Measurements from ENCODE around the gene RAD51B.
"Not testable (repeated sequence)": the region's sequence is repeated elsewhere in the genome, so short reads cannot be mapped to it uniquely, and the experiment has no call there.

RAD51B gene

DNA sequence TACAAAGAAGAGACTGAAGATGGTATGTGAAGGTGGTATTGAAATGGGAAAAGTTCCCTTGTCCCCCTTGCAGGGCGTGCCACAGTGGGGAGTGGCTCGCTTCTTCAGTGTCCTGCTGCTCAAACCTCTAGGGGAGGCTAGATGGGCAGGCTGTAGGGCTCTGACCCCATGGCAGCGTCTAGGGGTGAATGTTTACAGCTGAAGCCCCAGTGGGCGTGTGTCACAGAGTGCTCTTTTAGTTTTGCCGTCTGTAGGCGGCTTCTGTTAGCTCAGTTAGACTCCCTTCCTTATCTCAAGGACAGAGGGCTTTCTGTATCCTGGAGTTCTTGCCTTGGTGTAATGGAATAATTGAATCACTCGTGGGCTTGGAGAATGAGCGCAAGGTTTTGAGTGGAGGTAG, 266.2 kb downstream of the RAD51B start:
- DNase-seq: no peak

- DNase-seq: no peak
Observed at GRCh38 chr14:68088451-68088854, 268.9 kb downstream of the RAD51B start.

GRCh38 chr14:68089146-68089731, 269.7 kb downstream of the RAD51B start:
- no peak for DNase-seq

GRCh38 chr14:68094158-68094557, 274.6 kb downstream of the RAD51B start:
- DNase-seq: no peak

DNA sequence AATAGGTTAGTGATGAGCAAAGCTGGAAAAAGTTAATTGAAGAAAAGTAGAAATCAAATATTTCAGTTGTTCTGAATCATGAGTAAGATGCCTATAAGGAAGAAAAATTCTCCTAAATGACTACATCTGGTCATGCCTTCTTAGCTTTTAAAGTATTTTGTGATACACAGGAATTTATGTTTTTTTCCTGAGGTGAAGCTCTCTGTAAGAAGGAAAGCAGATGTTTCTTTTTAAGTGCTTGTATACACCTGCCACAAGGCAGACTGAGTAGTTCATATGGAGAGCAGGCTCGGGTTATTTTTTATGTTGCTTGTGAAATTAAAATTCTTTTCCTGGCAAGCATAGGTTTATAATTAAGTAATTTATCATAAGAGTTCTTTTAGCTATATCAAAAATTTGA, 275.2 kb downstream of the RAD51B start:
- no peak for DNase-seq

- no peak for DNase-seq
Observed at GRCh38 chr14:68097727-68098126, 278.1 kb downstream of the RAD51B start.

GRCh38 chr14:68098834-68099233, 279.3 kb downstream of the RAD51B start:
- no peak for DNase-seq

DNA sequence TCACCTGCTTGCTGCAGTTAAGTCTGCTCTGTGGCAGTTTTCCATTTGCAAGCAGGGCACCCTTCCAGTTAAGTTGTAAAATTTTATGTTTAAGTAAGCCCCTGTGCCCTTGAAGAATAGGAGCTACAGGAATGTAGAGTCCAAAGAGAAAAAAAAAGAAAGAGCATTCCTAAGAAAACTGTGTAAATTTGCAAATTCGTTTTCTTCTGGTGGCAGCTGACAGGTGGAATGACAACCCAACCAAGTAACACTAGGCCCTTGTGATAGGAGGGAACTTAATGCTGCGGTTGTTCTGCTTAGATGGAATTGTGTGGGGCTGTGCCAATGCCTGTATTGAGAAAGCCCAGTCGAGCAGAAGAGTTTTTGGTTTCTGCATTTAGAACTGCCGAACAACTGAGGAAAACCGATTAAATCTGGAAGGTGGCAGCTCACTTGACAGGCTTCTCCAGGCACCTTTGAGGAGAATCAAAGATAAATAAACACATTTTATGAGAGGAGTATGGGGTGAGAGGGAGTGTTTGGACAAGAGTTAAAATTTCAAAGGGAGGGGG, 280.0 kb downstream of the RAD51B start:
- DNase-seq: peak in 1 of 2 donors; percentile 42

- not testable (repeated sequence) for DNase-seq
Observed at GRCh38 chr14:68101715-68102301, 282.2 kb downstream of the RAD51B start.

DNA sequence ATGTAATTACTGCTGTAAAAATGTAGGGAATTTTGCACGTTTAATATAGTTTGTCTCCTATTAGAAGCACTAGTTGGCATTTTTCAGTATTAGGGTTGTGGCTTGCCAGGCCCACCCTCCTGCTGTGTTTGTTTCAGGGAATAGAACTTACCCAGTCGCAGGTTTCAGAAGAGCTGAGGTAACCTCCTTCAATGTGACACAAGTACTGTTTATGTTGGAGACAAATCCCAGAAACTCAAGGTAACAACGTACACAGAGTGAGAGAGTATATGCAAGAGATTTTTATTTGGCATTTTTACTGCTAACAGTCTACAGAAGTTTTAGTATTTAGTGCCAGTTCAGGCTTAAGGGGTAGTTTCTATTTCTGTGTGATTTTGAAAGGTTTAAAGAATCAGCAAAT, 284.3 kb downstream of the RAD51B start:
- DNase-seq: no peak

- DNase-seq: no peak
Observed at GRCh38 chr14:68104518-68104917, 284.9 kb downstream of the RAD51B start.

DNA sequence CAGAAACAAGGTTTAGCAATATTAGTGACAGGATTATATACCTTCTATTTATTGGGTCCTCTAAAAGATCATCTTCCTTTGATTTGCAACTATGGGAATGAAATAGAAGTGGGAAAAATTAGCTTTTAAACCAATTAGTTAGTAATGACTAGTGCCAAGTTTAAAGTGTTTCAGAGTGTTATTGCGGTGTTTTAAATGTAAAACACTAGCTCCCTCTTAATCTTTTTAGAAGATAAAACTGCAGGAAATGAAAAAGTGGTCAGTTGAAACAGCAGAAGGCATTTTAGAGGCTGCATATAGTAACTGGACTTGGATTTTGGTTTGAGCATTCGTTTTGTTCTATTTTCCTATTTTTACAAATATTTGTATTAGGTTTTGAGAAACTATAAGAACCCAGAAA, 286.2 kb downstream of the RAD51B start:
- no peak for DNase-seq

DNA sequence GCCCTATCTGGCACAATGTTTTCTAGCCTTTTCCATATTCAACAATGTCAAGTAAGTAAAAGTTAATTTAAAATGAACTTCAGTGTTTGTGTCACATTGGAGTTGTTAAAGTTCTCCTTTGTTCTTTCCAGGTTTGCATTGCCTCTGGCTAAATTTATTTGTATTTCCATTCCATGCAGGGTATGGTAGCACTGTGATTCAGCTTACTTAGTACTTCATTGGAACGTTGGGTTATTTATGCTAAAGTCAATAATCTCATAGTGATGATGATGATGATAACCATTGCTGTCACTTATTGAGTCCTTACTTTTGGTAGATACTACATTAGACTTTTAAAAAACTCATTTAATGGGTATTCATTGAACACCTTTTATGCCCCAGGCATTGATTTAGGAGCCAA, 286.9 kb downstream of the RAD51B start:
- DNase-seq: no peak

- DNase-seq: no peak
Observed at GRCh38 chr14:68106905-68107304, 287.3 kb downstream of the RAD51B start.

DNA sequence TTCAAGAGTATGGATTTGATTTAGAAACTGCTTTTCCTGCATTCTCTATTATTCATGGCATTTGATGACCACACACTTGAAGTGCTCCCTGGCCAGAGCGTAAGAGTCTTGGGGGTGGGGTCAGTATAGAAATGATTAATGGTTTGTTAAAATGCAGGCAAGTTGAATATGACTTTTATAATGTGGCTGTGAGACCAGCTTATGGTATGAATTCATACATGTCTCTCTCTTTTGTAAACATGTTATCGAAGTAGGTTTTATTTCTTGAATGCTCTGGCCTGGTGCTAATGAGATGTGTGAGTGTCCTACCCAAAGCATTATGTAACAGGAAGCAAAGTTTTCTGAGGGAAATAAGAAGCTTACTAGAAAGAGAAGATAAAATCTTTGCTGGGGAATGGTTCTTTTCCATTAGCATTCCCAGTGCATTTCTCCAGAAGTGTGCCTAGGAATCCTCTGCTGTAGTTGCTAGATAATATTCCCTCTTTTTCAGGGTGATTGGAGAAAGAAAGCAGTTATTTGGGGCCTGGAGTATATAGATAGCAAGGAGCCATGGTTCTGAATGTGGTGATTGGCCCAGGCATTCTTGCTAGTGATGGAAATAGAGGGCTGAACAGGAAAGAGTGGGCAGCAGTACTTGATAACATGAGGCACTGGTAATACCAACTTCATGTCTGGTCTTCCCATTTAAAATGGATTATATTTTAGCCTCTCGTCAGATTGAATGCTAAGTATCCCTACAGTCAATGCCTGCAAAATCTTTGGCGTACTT, 289.7 kb downstream of the RAD51B start:
- no peak for DNase-seq

- no peak for DNase-seq
Observed at GRCh38 chr14:68111097-68111852, 291.7 kb downstream of the RAD51B start.

DNA sequence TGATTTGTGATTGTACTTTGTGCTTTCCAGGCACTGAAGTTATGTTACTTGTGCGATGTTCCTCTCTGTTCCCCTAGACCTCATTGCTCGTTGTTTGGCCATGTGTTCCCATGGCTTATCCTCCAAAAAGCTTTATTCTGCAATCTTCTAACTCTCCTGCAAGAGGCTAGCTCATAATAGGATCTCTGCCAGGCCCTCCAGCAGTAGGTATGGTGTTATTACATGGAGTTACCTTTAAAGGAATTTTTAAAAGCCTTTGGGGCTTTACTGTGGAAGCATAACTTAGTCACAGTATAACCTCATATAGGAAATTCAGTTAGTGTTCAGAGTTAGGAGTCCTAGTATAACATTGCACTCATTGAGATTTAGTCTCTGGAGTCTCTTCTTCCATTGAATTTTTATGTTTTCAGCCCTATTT, 292.3 kb downstream of the RAD51B start:
- DNase-seq: no peak

DNA sequence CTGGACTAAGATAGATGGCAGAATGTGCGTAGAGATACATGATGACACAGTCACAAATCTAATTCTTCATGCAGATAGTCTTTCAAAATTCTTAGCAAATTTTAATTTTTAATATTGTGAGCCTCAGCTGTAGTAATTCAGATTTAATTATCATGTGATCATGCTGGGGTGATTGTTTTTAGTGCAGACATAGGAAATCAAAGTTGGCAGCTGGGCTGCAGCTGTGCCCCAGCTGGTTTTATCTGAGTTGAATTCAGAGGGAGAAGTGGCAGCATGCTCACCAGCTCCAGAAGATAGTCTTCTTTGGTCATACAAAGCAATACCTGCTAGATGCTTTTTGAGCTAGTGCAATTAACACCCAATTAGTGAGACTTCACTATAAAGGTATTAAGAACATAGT, 292.9 kb downstream of the RAD51B start:
- DNase-seq: no peak

DNA sequence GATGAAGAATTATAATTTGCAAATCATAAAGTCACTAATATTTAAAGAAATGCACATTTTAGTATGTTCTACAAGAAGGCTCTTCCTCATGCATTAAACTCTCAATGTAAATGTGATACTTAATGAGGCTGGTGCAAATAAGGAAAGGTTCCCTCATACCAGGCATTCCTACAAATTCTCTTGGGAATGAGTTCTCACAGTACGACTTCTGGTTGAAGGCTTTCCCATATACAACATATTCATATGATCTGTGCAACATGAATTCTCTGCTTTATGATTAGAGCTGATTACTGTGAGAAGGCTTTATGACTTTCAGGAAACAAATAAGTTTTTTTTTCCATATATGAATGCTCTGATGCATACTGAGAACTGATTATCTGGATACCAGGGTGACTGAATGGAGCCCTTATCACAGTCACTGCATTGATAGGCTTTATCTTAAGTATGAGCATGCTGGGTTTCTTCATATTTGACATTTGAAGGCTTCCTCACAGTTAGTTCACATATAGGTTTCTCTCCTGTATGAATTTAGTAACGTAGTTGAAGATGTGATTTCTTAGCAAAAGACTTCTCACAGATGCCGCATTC, 293.9 kb downstream of the RAD51B start:
- DNase-seq: no peak

- DNase-seq: not testable (repeated sequence)
Observed at GRCh38 chr14:68115952-68116351, 296.4 kb downstream of the RAD51B start.

- DNase-seq: no peak
Observed at GRCh38 chr14:68122651-68123050, 303.1 kb downstream of the RAD51B start.

DNA sequence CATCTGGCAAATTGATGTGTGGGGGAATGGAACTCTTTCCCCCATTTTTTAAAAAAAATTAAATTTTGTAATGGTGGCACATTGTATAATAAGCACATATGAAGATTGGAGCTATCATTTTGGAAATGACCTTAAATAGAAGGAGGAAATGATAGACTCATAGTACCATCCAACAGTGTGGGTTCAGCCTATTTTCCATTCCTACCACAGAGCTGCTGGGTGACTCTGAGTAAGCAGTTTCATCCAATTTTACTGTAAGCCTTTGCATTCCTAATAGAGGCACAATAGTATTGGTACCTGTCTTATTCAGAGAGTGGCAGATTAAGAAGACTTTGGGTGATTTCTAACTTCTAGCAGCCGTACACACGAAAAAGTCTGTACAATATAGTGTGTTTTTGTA, 304.5 kb downstream of the RAD51B start:
- no peak for DNase-seq
